T-helper 22 cell (primary cell): ENCODE data around the gene NR2C2.

Source experiments
- DNase-seq: peaks from one replicate; pipeline ENCODE4 v3.0.0-alpha.2; 2020; ENCODE audit warnings: low read depth

NR2C2 gene

GRCh38 chr3:14921811-14922705, 25.3 kb upstream of the NR2C2 start:
- DNase-seq, result no peak

GRCh38 chr3:14922863-14923262, 24.5 kb upstream of the NR2C2 start:
- no peak for DNase-seq

DNA sequence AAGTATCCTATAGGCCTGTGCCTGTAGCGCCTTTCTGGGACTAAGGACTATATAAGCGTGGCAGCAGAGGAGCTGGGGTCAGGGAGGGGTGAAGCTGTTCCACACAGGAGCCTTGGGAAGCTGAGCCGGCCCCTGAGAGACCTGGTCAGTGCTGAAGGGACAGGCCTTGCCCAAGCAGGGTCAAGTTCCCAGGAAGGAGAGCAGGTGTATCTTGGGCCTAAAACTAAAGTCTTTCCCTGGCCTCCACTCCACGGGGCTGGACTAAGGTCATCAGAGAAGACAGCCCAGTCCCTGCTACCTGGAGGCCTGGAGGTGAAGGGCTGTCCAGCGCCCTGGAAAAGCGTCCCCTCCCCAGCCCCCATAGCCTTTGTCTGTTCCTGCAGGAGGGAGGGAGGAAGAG, 23.9 kb upstream of the NR2C2 start:
- DNase-seq, result no peak

DNA sequence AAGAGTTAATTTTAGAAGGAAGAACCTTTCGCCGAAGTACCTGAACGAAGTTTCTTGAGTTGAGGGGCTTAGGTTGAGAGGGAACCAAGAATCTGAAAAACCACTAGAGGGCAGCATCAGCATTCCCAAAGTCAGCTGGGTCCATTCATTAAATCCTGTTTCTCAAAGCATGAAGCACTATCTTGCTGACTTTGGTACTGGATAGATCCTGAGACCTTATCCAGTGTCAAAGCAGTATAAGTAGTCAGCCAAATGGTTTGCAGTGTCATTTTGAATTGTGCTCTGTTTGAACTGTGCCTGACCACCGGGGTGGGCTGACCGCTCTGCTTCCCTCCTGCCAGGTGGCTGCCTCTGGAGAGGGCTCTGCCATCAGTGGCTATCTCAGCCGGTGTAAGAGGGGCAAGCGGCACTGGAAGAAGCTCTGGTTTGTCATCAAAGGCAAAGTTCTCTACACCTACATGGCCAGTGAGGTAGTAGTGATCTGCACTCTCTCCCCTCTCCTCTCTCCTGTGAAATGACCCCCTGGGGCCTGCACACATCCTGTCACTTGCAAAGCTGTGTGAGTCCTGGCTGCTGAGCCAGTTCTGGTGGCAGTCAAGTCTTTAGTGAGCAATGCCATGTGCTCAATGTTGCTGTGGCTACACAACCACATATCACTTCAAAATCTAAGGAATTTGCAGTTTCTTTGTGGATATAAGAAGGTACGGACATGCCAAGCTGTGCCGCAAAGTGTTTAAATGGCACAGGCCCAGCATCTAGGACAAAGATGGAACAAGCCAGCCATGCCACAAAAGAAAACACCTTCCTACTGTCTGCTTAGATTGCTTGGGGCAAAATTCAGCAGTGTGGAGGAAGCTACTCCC, 21.4 kb upstream of the NR2C2 start:
- DNase-seq, result no peak

GRCh38 chr3:14926592-14926991, 20.8 kb upstream of the NR2C2 start:
- no peak for DNase-seq

DNA sequence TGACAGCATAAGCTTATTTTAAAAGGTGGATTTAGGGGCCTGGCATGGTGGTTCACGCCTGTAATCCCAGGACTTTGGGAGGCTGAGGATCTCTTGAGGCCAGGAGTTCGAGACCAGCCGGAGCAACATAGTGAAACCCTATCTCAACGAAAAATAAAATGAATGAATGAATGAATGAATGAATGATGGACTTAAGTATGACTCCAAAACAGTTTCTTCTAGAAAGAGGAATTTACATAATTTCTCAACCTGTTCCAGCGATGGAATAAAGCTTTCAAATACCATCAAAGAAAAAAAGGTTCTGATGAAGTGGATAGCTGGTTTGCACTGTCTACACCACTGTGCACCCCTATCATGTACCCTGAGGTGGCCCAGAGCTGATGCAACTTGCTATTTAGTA, 20.1 kb upstream of the NR2C2 start:
- DNase-seq, result no peak

GRCh38 chr3:14929310-14930074, 17.9 kb upstream of the NR2C2 start:
- DNase-seq, result no peak

GRCh38 chr3:14933820-14934425, 13.5 kb upstream of the NR2C2 start:
- no peak for DNase-seq

DNA sequence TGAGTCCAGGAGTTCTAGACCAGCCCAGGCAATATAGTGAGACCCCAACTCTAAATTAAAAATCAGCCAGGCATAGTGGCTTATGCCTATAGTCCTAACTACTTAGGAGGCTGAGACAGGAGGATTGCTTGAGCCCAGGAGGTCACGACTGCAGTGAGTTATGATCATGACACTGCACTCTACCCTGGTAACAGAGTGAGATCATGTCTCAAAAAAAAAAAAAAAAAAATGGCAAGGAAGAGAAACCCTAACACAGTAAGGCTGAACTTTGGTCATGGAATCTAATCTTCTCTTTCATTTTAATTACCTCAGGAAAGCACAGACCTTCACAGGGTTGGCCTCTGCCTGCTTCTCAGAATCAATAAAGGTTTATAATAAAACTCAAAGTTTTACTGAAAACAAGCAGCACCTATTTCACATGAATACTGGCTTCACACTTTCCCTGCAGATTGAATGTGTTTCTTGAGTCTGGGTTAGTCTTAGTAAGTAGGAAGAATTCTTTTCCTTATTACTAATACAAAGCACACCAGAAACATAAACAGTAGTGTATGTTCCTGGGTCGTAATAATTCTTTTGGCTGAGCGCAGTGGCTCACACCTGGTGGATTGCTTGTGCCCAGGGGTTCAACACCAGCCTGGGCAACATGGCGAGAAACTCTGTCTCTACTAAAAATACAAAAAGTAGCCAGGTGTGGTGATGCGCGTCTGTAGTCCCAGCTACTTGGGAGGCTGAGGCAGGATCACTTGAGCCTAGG, 11.6 kb upstream of the NR2C2 start:
- DNase-seq, result no peak

GRCh38 chr3:14938954-14939353, 8.4 kb upstream of the NR2C2 start:
- DNase-seq, result no peak

DNA sequence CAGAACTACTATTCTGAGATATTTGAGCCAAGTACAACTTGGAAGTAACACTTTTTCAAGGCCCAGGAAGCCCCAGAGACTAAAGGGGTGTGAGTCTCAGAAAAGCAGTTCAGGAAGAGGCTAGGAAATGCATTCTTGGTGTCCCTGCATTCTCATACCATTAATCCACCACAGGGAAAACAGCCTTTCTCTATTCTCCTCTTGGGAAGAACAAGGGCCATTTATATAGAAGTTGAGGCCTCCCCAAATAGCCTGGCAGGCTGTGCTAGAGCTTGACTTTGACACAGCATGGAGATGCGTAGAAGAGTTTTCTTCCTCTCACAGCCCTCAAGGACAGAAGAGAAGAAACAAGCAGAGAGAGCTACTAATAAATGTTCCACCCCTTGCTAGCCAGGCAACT, 5.5 kb upstream of the NR2C2 start:
- DNase-seq, result no peak

DNA sequence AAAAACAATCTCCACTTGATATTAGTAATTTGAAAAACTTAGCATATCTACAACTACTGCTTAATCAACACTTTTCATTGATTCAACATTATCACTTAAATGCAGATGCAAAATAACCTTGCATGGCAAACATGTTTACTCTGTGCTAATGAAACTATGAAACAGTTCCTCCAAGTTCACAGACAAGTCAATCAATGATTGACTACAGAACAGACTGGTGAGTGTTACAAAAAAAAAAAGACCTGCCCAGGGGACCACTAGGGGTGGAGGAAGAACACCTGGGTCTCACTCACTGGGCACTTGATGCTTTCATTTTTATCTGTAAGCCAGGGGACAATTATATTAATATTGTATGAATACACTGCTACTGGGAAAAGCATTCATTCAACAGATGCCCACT, 4.3 kb upstream of the NR2C2 start:
- no peak for DNase-seq

DNA sequence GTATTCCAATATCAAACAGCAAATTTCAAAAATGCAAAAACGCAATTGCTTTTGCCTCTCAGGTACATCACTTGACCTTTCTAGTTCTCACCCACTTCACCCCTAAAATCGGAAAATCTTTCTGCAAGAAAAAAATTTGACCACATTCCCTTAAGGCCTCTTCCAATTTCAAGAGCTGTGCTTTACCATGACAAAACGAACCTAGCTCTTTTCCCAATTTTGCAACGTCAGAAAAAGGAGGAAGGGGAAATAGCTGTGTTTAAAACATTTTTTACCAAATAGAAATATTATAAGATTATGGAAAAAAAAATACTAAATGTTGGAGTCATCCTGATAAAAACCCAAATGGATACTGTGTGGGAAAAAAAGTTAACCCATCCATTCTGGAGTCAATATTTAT, 1.1 kb upstream of the NR2C2 start:
- no peak for DNase-seq

DNA sequence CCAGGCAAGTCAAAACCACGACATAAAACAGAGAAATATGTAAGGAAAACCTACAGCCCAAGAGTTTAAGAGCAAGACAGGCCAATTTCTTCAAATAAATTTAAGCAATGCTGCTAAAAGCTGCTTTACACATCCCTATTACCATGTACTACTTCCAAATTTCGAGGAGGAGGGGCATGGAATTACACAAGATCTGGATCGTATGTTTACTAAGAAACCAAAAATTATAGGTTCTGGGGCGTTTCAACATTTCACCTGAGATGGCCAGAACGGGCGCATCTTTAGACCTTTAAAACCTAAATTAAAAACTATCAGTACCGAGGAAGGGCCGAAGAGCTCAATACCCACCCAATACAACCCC, 664 bp upstream of the NR2C2 start:
- no peak for DNase-seq

GRCh38 chr3:14947886-14948608, 664 bp downstream of the NR2C2 start:
- peak; percentile 92 for DNase-seq

GRCh38 chr3:14948609-14949038, 1.2 kb downstream of the NR2C2 start:
- no peak for DNase-seq

- no peak for DNase-seq
Observed at GRCh38 chr3:14949126-14949525, 1.7 kb downstream of the NR2C2 start.

GRCh38 chr3:14950274-14950673, 2.9 kb downstream of the NR2C2 start:
- DNase-seq, result no peak

- no peak for DNase-seq
Observed at GRCh38 chr3:14957153-14957552, 9.8 kb downstream of the NR2C2 start.

GRCh38 chr3:14957925-14958324, 10.5 kb downstream of the NR2C2 start:
- no peak for DNase-seq
